ENCODE results near the gene DZIP1L.
"Not testable (repeated sequence)": the region's sequence is repeated elsewhere in the genome, so short reads cannot be mapped to it uniquely, and the experiment has no call there.

Gene DZIP1L

GRCh38 chr3:138114431-138114918, 933 bp downstream of the DZIP1L start:
- DNase-seq (ENCODE audit: low read depth in 4 of 4, low spot score in 1 of 4) = no peak

GRCh38 chr3:138113326-138113725, 2.1 kb downstream of the DZIP1L start:
- DNase-seq (ENCODE audit: low read depth in 4 of 4, low spot score in 1 of 4) = no peak

GRCh38 chr3:138112362-138112761, 3.0 kb downstream of the DZIP1L start:
- DNase-seq (ENCODE audit: low read depth in 4 of 4, low spot score in 1 of 4) = no peak

GRCh38 chr3:138105598-138105997, 9.8 kb downstream of the DZIP1L start:
- DNase-seq (ENCODE audit: low read depth in 4 of 4, low spot score in 1 of 4) = no peak

- no peak for DNase-seq (ENCODE audit: low read depth in 4 of 4, low spot score in 1 of 4)
These were observed 11.9 kb downstream of the DZIP1L start for GRCh38 chr3:138103466-138103865.

- DNase-seq (ENCODE audit: low read depth in 4 of 4, low spot score in 1 of 4) = not testable (repeated sequence)
These were observed 14.0 kb downstream of the DZIP1L start for GRCh38 chr3:138101351-138101940.

- DNase-seq (ENCODE audit: low read depth in 4 of 4, low spot score in 1 of 4) = no peak
These were observed 16.0 kb downstream of the DZIP1L start for GRCh38 chr3:138099417-138099816.

- no peak for DNase-seq (ENCODE audit: low read depth in 4 of 4, low spot score in 1 of 4)
These were observed 17.9 kb downstream of the DZIP1L start for GRCh38 chr3:138097192-138098172.

- DNase-seq (ENCODE audit: low read depth in 4 of 4, low spot score in 1 of 4) = no peak
These were observed 21.7 kb downstream of the DZIP1L start for GRCh38 chr3:138093721-138094120.

- no peak for DNase-seq (ENCODE audit: low read depth in 4 of 4, low spot score in 1 of 4)
These were observed 23.4 kb downstream of the DZIP1L start for GRCh38 chr3:138092023-138092422.

GRCh38 chr3:138089091-138089490, 26.3 kb downstream of the DZIP1L start:
- DNase-seq (ENCODE audit: low read depth in 4 of 4, low spot score in 1 of 4) = no peak

- DNase-seq (ENCODE audit: low read depth in 4 of 4, low spot score in 1 of 4) = not testable (repeated sequence)
These were observed 29.7 kb downstream of the DZIP1L start for GRCh38 chr3:138085745-138086144.

- no peak for DNase-seq (ENCODE audit: low read depth in 4 of 4, low spot score in 1 of 4)
These were observed 31.2 kb downstream of the DZIP1L start for GRCh38 chr3:138084196-138084595.

GRCh38 chr3:138082992-138083386, 32.4 kb downstream of the DZIP1L start:
- DNase-seq (ENCODE audit: low read depth in 4 of 4, low spot score in 1 of 4) = no peak

- no peak for DNase-seq (ENCODE audit: low read depth in 4 of 4, low spot score in 1 of 4)
These were observed 33.1 kb downstream of the DZIP1L start for GRCh38 chr3:138082085-138082991.

GRCh38 chr3:138081371-138082084, 33.9 kb downstream of the DZIP1L start:
- no peak for DNase-seq (ENCODE audit: low read depth in 4 of 4, low spot score in 1 of 4)

GRCh38 chr3:138079901-138080300, 35.5 kb downstream of the DZIP1L start:
- no peak for DNase-seq (ENCODE audit: low read depth in 4 of 4, low spot score in 1 of 4)

GRCh38 chr3:138078901-138079344, 36.5 kb downstream of the DZIP1L start:
- DNase-seq (ENCODE audit: low read depth in 4 of 4, low spot score in 1 of 4) = no peak

- no peak for DNase-seq (ENCODE audit: low read depth in 4 of 4, low spot score in 1 of 4)
These were observed 37.3 kb downstream of the DZIP1L start for GRCh38 chr3:138078096-138078495.

- no peak for DNase-seq (ENCODE audit: low read depth in 4 of 4, low spot score in 1 of 4)
These were observed 42.6 kb downstream of the DZIP1L start for GRCh38 chr3:138072796-138073195.

Data from stimulated activated CD4-positive, alpha-beta T cell treated with anti-CD3 and anti-CD28 coated beads, Interleukin-1b, Interleukin-23, amount 100 ng/mL, for 24 hours (primary cell).